ENCODE data around the gene CAPN11. TPM values are rescaled to one million over a fixed set of nuclear protein-coding genes. Genes with fewer than 3 reads are reported as not detected.

CAPN11 gene
- total and polyA plus RNA-seq, 7 donors: 0.41 to 1.6 (median 0.71) TPM; not detected in 3

- 77 to 78% methylated on average over 7 of the region's 7 CpGs for WGBS, 2 donors
- H3K9me3 ChIP-seq: no peaks in the 10 kb centered on the region
- intact Hi-C loops (cut with DNase I): no loop called here
- no peaks in the 10 kb centered on the region for H3K36me3 ChIP-seq
- TF ChIP-seq POLR2AphosphoS5 (IDR thresholded peaks at IDR 0.05): no peak
- no peak for TF ChIP-seq POLR2A (IDR thresholded peaks at IDR 0.05)
- no peak for TF ChIP-seq EP300 (IDR thresholded peaks at IDR 0.05)
- no peak for TF ChIP-seq CTCF (IDR thresholded peaks at IDR 0.05)
- H3K4me3 ChIP-seq: no peak overlapping the region
- DNase-seq: no peak
- peaks cover 0 to 4% (median 0%) of the 10 kb centered on the region in 3 donors for H3K27me3 ChIP-seq
- no peaks in the 10 kb centered on the region for H3K4me1 ChIP-seq
- H3K27ac ChIP-seq: no peak overlapping the region
Measured at GRCh38 chr6:44166116-44166515, 7.5 kb downstream of the CAPN11 start.

- intact Hi-C loops (cut with DNase I): no loop called here
- no peaks in the 10 kb centered on the region for H3K9me3 ChIP-seq
- WGBS, 2 donors: 49 to 65% methylated on average over 16 of the region's 16 CpGs
- no peak for DNase-seq
- H3K27me3 ChIP-seq: peaks cover 0 to 4% (median 0%) of the 10 kb centered on the region in 3 donors
- no peak overlapping the region for H3K4me3 ChIP-seq
- no peaks in the 10 kb centered on the region for H3K36me3 ChIP-seq
- H3K4me1 ChIP-seq: no peaks in the 10 kb centered on the region
- no peak overlapping the region for H3K27ac ChIP-seq
- no peak for TF ChIP-seq POLR2A (IDR thresholded peaks at IDR 0.05)
- TF ChIP-seq CTCF (IDR thresholded peaks at IDR 0.05): no peak
- no peak for TF ChIP-seq EP300 (IDR thresholded peaks at IDR 0.05)
- no peak for TF ChIP-seq POLR2AphosphoS5 (IDR thresholded peaks at IDR 0.05)
Measured at GRCh38 chr6:44166591-44167184, 8.1 kb downstream of the CAPN11 start.

GRCh38 chr6:44167567-44167966 is 8.9 kb downstream of the CAPN11 start:
- TF ChIP-seq POLR2A (IDR thresholded peaks at IDR 0.05) (no peak), POLR2AphosphoS5 (IDR thresholded peaks at IDR 0.05) (no peak), EP300 (IDR thresholded peaks at IDR 0.05) (no peak), CTCF (IDR thresholded peaks at IDR 0.05) (no peak)
- intact Hi-C loops (cut with DNase I): no loop called here
- 93 to 95% methylated on average over 1 of the region's 1 CpG for WGBS, 2 donors

GRCh38 chr6:44169154-44169553 is 10.5 kb downstream of the CAPN11 start:
- no peaks in the 10 kb centered on the region for H3K36me3 ChIP-seq
- no peaks in the 10 kb centered on the region for H3K27me3 ChIP-seq
- intact Hi-C loops (cut with DNase I): no loop called here
- DNase-seq: no peak
- TF ChIP-seq CTCF (IDR thresholded peaks at IDR 0.05) (no peak), POLR2A (IDR thresholded peaks at IDR 0.05) (no peak), POLR2AphosphoS5 (IDR thresholded peaks at IDR 0.05) (no peak), EP300 (IDR thresholded peaks at IDR 0.05) (no peak)
- H3K4me3 ChIP-seq: no peak overlapping the region
- WGBS, 2 donors: 14 to 63% methylated on average over 9 of the region's 9 CpGs
- H3K9me3 ChIP-seq: no peaks in the 10 kb centered on the region
- H3K27ac ChIP-seq: no peak overlapping the region
- H3K4me1 ChIP-seq: peaks cover 0 to 9% (median 2%) of the 10 kb centered on the region in 4 donors

More at GRCh38 chr6:44167567-44167966, 8.9 kb downstream of the CAPN11 start:
- H3K27ac ChIP-seq: no peak overlapping the region
- no peaks in the 10 kb centered on the region for H3K36me3 ChIP-seq
- no peak overlapping the region for H3K4me3 ChIP-seq
- H3K4me1 ChIP-seq: peaks cover 0 to 2% (median 0%) of the 10 kb centered on the region in 4 donors
- no peak for DNase-seq
- peaks cover 0 to 3% (median 0%) of the 10 kb centered on the region in 3 donors for H3K27me3 ChIP-seq
- H3K9me3 ChIP-seq: no peaks in the 10 kb centered on the region
